ENCODE data around the gene KNTC1.
"Not testable (repeated sequence)": the region's sequence is repeated elsewhere in the genome, so short reads cannot be mapped to it uniquely, and the experiment has no call there.

The KNTC1 gene

GRCh38 chr12:122547330-122547729 lies 20.3 kb downstream of the KNTC1 start:
- DNase-seq: no peak

GRCh38 chr12:122558745-122559641 lies 31.9 kb downstream of the KNTC1 start:
- DNase-seq: no peak

- DNase-seq: no peak
Observed at GRCh38 chr12:122560138-122560537, 33.1 kb downstream of the KNTC1 start.

GRCh38 chr12:122563361-122563760 lies 36.3 kb downstream of the KNTC1 start:
- DNase-seq: no peak

GRCh38 chr12:122566816-122567215 lies 39.8 kb downstream of the KNTC1 start:
- not testable (repeated sequence) for DNase-seq

GRCh38 chr12:122569288-122569687 lies 42.2 kb downstream of the KNTC1 start:
- DNase-seq: no peak

GRCh38 chr12:122570006-122570405 lies 43.0 kb downstream of the KNTC1 start:
- not testable (repeated sequence) for DNase-seq

GRCh38 chr12:122571821-122572220 lies 44.8 kb downstream of the KNTC1 start:
- no peak for DNase-seq

- DNase-seq: not testable (repeated sequence)
Observed at GRCh38 chr12:122583294-122583693, 56.2 kb downstream of the KNTC1 start.

GRCh38 chr12:122584177-122584863 lies 57.3 kb downstream of the KNTC1 start:
- DNase-seq: no peak

GRCh38 chr12:122590990-122591389 lies 63.9 kb downstream of the KNTC1 start:
- no peak for DNase-seq

GRCh38 chr12:122591966-122592365 lies 64.9 kb downstream of the KNTC1 start:
- not testable (repeated sequence) for DNase-seq

- DNase-seq: not testable (repeated sequence)
Observed at GRCh38 chr12:122592543-122592942, 65.5 kb downstream of the KNTC1 start.

GRCh38 chr12:122593910-122594309 lies 66.9 kb downstream of the KNTC1 start:
- no peak for DNase-seq

GRCh38 chr12:122596838-122597237 lies 69.8 kb downstream of the KNTC1 start:
- DNase-seq: no peak

- no peak for DNase-seq
Observed at GRCh38 chr12:122602456-122602855, 75.4 kb downstream of the KNTC1 start.

GRCh38 chr12:122604993-122605392 lies 77.9 kb downstream of the KNTC1 start:
- DNase-seq: no peak

GRCh38 chr12:122609732-122610131 lies 82.7 kb downstream of the KNTC1 start:
- no peak for DNase-seq

GRCh38 chr12:122610207-122610606 lies 83.2 kb downstream of the KNTC1 start:
- DNase-seq: no peak

GRCh38 chr12:122610911-122611310 lies 83.9 kb downstream of the KNTC1 start:
- no peak for DNase-seq

GRCh38 chr12:122614839-122615238 lies 87.8 kb downstream of the KNTC1 start:
- DNase-seq: no peak

- no peak for DNase-seq
Observed at GRCh38 chr12:122615780-122616179, 88.7 kb downstream of the KNTC1 start.

GRCh38 chr12:122635471-122635870 lies 108.4 kb downstream of the KNTC1 start:
- no peak for DNase-seq

Measured in amygdala (tissue), 56 donors.